ENCODE measurements around the gene ALDH2. TPM values are rescaled to one million over a fixed set of nuclear protein-coding genes. Genes with fewer than 3 reads are reported as not detected.

The ALDH2 gene
- polyA plus RNA-seq, 1 of the 3 experiments (the other 2 are of a cell fraction): 67.5 TPM

DNA sequence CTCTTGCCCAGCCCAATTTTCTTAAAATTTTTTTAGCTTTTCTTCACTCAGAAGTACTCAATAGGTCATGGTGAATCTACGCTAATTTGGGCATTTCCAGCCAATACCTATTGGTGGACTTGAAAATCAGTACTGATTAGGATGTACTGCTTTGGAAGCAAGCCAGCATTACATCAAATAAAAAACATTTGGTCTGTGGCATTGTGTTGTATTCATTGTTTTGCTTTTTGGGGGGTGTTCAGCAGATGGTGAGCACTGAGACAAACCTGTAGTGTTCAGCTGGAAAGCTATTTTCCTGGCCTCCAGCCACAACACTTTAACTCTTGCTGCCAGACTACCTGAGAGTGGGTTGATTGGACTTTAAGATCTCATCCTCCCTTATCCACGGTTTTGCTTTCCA, 79.3 kb downstream of the ALDH2 start:
- TF ChIP-seq SIN3A (IDR thresholded peaks at IDR 0.05; ENCODE audit: borderline replicate concordance, low read depth, low read length): no peak
- TF ChIP-seq TAF1 (IDR thresholded peaks at IDR 0.05; ENCODE audit: borderline replicate concordance, low read depth, low read length): no peak
- no peak for TF ChIP-seq NRF1 (IDR thresholded peaks at IDR 0.05; ENCODE audit: low read depth, low read length)
- no peak for TF ChIP-seq MXI1 (IDR thresholded peaks at IDR 0.05; ENCODE audit: low read depth, low read length)
- TF ChIP-seq GABPA (IDR thresholded peaks at IDR 0.05; ENCODE audit: low read depth): no peak
- no peak for TF ChIP-seq RAD21 (IDR thresholded peaks at IDR 0.05; ENCODE audit: low read length)
- TF ChIP-seq, protein P1, sequence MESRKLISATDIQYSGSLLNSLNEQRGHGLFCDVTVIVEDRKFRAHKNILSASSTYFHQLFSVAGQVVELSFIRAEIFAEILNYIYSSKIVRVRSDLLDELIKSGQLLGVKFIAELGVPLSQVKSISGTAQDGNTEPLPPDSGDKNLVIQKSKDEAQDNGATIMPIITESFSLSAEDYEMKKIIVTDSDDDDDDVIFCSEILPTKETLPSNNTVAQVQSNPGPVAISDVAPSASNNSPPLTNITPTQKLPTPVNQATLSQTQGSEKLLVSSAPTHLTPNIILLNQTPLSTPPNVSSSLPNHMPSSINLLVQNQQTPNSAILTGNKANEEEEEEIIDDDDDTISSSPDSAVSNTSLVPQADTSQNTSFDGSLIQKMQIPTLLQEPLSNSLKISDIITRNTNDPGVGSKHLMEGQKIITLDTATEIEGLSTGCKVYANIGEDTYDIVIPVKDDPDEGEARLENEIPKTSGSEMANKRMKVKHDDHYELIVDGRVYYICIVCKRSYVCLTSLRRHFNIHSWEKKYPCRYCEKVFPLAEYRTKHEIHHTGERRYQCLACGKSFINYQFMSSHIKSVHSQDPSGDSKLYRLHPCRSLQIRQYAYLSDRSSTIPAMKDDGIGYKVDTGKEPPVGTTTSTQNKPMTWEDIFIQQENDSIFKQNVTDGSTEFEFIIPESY (IDR thresholded peaks at IDR 0.05; ENCODE audit: borderline replicate concordance, low read depth): no peak
- TF ChIP-seq USF1 (IDR thresholded peaks at IDR 0.05; ENCODE audit: borderline replicate concordance, low read depth): no peak
- no peak for TF ChIP-seq FOXM1 (IDR thresholded peaks at IDR 0.05; ENCODE audit: low read depth)
- no peak for TF ChIP-seq MEF2A (IDR thresholded peaks at IDR 0.05; ENCODE audit: borderline replicate concordance, low read depth)
- TF ChIP-seq, protein P2, sequence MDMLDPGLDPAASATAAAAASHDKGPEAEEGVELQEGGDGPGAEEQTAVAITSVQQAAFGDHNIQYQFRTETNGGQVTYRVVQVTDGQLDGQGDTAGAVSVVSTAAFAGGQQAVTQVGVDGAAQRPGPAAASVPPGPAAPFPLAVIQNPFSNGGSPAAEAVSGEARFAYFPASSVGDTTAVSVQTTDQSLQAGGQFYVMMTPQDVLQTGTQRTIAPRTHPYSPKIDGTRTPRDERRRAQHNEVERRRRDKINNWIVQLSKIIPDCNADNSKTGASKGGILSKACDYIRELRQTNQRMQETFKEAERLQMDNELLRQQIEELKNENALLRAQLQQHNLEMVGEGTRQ (IDR thresholded peaks at IDR 0.05; ENCODE audit: borderline replicate concordance, low read depth, low read length): no peak
- no peak for TF ChIP-seq POLR2AphosphoS5 (IDR thresholded peaks at IDR 0.05; ENCODE audit: low read depth, low read length)
- no peak for TF ChIP-seq RFX5 (IDR thresholded peaks at IDR 0.05; ENCODE audit: low read length)
- TF ChIP-seq, protein P3, sequence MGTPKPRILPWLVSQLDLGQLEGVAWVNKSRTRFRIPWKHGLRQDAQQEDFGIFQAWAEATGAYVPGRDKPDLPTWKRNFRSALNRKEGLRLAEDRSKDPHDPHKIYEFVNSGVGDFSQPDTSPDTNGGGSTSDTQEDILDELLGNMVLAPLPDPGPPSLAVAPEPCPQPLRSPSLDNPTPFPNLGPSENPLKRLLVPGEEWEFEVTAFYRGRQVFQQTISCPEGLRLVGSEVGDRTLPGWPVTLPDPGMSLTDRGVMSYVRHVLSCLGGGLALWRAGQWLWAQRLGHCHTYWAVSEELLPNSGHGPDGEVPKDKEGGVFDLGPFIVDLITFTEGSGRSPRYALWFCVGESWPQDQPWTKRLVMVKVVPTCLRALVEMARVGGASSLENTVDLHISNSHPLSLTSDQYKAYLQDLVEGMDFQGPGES (IDR thresholded peaks at IDR 0.05; ENCODE audit: low read depth, low read length): no peak
- no peak for TF ChIP-seq CTCF (IDR thresholded peaks at IDR 0.05)
- TF ChIP-seq CHD2 (IDR thresholded peaks at IDR 0.05; ENCODE audit: low read length, partially characterized antibody): no peak
- Histone ChIP-seq H3K4me2 (no peak overlapping the region), H3K9me3 (no peaks in the 10 kb centered on the region), H3F3A (replicated peaks; ENCODE audit: insufficient read depth) (peaks cover 6% of the 10 kb centered on the region), H3K36me3 (replicated peaks in 1 of 2; ENCODE audit: control insufficient read depth in 1 of 2, insufficient read depth in 2 of 2, low read length in 1 of 2) (peaks cover 4 to 37% of the 10 kb centered on the region in 2 experiments), H3K9me2 (no peaks in the 10 kb centered on the region), H2AFZ (ENCODE audit: low read depth) (no peak overlapping the region), H3K79me2 (ENCODE audit: insufficient read depth) (peaks cover 96% of the 10 kb centered on the region), H3K9ac (no peak overlapping the region), H3K4me3 (ENCODE audit: low read depth in 2 of 2, low read length in 1 of 2) (no peak overlapping the region), H3K27me3 (ENCODE audit: insufficient read depth) (no peaks in the 10 kb centered on the region), H3K27ac (ENCODE audit: low read depth in 2 of 2, low read length in 1 of 2) (0 out of 4 replicates have a peak overlapping the region, but pooled peaks of 1 of the 2 experiments have one; percentile 40), H4K20me1 (ENCODE audit: insufficient read depth) (no peaks in the 10 kb centered on the region), H3K4me1 (ENCODE audit: control insufficient read depth in 1 of 2, insufficient read depth in 2 of 2, low read depth in 1 of 2, low read length in 1 of 2) (peaks cover 6 to 7% of the 10 kb centered on the region in 2 experiments; a peak in 2 of 4 replicates)
- no peak for DNase-seq
- ChIA-PET POLR2A (no interaction called here), CTCF (no interaction called here)
- WGBS (ENCODE audit: low lambda C conversion rate): 56% methylated on average over 2 of the region's 2 CpGs
